ENCODE results near the gene PGA3.
"Not testable (repeated sequence)": the region's sequence is repeated elsewhere in the genome, so short reads cannot be mapped to it uniquely, and the experiment has no call there.

PGA3 gene

DNA sequence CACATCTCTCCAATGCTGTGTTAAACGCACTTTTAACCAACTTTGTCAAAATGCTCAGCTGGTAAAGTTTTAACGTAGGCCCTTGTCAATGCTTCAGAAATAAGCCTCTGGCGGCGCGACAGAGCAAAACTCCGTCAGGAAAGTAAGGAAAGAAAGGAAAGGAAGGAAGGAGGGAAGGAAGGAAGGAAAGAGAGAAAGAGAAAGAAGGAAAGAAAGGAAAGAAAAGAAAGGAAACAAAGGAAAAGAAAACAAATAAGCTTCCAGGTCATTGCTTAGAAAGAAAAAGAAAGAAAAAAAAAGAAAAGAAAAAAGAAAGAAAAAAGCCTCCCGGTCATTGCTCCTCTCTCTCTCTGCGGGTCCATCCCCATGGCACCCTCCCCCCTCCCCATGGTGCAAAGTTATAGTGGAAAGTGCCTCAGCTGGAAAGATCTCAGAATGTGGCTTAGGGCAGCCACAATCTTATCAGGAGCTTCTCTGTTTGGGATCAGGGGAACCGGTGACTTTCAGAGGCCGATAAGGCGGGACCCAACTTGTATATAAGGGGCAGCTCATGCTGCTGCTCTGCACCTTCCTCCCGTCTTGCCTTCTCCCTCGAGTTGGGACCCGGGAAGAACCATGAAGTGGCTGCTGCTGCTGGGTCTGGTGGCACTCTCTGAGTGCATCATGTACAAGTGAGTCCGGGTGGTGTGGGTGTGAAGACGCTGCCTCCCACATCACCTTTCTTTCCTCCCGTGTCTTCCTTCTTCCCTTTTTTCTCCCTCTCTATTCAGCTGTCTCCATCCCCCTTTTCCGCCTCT is at the start of gene PGA3:
TSS of gene PGA3 (plus strand) at position 566 of the 797 bp plus-strand sequence. CDS start at position 616, 50 bp downstream.
- not testable (repeated sequence) for DNase-seq (ENCODE audit: low read depth); H3K4me3 ChIP-seq (ENCODE audit: low read depth, low read length)

DNA sequence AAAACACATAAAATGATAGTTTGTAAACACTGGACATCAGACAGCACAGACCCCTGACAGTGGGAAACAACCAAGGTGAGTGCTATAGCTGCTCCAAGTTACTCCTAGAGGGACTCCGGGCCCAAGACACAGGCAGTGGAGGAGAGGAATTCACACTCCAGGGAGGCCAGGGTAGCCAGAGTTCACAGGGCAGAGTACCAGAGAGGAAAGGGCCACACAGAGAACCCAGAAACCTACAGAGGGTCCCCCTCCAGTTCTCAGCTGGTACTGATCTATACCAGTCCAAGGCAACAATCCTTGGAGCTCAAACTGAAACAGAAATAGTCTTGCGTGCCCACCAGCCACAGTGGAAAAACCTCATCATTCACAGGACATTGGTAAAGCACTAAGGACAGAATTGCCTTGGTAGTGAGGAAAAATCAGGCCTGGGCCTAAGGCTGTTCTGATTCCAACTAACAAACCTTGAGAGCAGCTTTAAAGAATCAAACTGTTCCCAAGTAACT is 49.7 kb upstream of the PGA3 start:
- no peak overlapping the region for H3K4me3 ChIP-seq (ENCODE audit: low read depth, low read length)
- no peak for DNase-seq (ENCODE audit: low read depth)
- TF ChIP-seq, protein P1, sequence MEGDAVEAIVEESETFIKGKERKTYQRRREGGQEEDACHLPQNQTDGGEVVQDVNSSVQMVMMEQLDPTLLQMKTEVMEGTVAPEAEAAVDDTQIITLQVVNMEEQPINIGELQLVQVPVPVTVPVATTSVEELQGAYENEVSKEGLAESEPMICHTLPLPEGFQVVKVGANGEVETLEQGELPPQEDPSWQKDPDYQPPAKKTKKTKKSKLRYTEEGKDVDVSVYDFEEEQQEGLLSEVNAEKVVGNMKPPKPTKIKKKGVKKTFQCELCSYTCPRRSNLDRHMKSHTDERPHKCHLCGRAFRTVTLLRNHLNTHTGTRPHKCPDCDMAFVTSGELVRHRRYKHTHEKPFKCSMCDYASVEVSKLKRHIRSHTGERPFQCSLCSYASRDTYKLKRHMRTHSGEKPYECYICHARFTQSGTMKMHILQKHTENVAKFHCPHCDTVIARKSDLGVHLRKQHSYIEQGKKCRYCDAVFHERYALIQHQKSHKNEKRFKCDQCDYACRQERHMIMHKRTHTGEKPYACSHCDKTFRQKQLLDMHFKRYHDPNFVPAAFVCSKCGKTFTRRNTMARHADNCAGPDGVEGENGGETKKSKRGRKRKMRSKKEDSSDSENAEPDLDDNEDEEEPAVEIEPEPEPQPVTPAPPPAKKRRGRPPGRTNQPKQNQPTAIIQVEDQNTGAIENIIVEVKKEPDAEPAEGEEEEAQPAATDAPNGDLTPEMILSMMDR (IDR thresholded peaks at IDR 0.05; ENCODE audit: insufficient read depth, low read depth, low read length, missing control alignments): no peak

DNA sequence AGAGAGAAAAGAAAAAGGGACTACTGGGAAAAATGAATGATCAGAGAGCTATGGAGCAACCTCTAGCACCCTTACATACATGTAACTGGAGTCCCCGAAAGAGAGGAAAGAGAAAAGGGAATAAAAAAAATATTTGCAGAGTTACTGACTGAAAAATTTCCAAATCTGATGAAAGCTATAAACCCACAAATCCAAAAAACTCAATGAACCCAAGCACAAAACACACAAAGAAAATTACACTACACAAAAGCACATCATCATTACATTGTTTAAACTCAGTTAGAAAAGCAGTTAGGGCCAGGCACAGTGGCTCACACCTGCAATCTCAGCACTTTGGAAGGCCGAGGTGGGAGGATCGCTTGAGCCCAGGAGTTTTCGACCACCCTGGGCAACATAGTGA is 48.8 kb upstream of the PGA3 start:
- TF ChIP-seq, protein P1 (IDR thresholded peaks at IDR 0.05; ENCODE audit: insufficient read depth, low read depth, low read length, missing control alignments): no peak
- no peak overlapping the region for H3K4me3 ChIP-seq (ENCODE audit: low read depth, low read length)
- DNase-seq (ENCODE audit: low read depth): no peak

DNA sequence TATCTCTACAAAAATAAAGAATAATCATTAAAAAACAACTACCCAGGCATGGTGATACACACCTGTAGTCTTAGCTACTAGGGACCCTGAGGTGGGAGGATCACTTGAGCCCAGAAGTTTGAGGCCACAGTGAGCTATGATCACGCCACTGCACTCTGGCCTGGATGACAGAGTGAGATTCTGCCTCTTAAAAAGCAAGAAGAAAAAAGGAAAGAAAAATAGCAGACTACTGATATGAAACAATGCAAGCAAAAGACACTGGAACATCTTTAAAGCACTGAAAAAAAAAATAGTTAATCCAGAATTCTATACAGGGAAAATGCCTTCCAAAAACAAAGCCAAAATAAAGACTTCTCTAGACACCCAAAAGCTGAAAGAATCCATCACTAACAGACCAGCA is 48.0 kb upstream of the PGA3 start:
- H3K4me3 ChIP-seq (ENCODE audit: low read depth, low read length): no peak overlapping the region

DNA sequence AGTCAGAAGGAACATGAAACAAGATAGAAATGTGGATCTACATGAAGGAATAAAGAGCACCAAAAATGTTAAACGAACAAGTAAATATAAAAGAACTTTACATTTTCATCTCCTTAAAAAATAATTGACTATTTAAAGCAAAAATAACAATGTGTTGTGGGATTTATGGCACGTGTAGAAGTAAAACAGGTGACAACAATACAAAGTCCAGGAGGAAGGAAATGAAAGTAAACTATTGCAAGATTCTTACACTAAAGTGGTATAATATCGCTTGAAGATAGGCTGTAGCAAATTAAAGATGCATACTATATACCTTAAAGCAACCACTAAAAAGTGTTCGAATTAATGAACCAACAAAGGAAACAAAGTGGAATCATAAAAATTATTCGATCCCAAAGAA is 47.6 kb upstream of the PGA3 start:
- no peak overlapping the region for H3K4me3 ChIP-seq (ENCODE audit: low read depth, low read length)
- TF ChIP-seq, protein P1 (IDR thresholded peaks at IDR 0.05; ENCODE audit: insufficient read depth, low read depth, low read length, missing control alignments): no peak
- no peak for DNase-seq (ENCODE audit: low read depth)

More for the DNA sequence above, 48.0 kb upstream of the PGA3 start:
- no peak for DNase-seq (ENCODE audit: low read depth)
- TF ChIP-seq, protein P1 (IDR thresholded peaks at IDR 0.05; ENCODE audit: insufficient read depth, low read depth, low read length, missing control alignments): no peak

DNA sequence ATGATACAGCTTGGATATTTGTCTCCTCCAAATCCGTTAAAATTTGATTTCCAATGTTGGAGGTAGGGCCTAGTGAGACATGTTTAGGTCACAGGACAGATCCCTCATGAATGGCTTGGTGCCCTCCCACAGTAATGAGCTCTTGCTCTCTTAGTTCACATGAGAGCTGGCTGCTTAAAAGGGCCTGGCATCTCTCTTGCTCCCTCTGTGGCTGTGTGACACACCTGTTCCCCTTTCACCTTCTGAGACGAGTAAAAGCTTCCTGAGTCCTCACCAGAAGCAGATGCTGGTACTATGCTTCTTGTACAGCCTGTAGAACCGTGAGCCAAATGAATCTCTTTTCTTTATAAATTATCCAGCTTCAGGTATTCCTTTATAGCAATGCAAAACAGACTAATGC is 45.6 kb upstream of the PGA3 start:
- TF ChIP-seq, protein P1 (IDR thresholded peaks at IDR 0.05; ENCODE audit: insufficient read depth, low read depth, low read length, missing control alignments): no peak
- no peak overlapping the region for H3K4me3 ChIP-seq (ENCODE audit: low read depth, low read length)
- DNase-seq (ENCODE audit: low read depth): peak; percentile 11

DNA sequence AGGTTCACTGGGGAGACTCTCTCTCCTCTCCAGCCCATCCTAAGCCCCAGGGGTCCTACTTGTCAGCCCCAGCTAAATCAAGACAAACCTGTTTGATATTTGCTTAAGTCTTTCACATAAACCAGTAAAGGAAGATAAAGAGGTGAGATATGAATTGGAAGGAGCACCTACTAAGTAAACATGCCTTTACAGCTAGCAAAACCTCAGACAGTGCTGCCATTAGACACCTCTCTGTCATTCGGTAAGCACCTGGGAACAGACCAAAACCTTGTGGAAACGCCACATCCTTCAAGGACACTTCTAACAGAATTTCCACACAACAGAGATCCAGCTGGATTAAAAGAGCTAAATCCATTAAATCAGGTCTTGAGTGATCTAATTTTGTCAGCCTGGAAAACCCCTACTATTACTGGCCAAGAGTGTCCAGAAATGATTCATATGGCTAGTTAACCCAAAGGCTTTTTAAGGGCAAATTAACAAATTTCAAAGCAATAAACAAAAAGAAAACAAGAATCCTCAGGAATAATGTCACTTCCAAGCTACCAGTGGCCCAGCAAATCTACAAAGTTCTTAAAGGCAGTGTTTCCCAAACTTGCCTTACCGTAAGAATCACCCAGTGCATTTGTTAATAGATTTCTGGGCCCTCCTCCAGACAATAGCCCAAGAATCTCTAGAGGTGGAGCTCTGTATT is 44.5 kb upstream of the PGA3 start:
- H3K4me3 ChIP-seq (ENCODE audit: low read depth, low read length): no peak overlapping the region
- TF ChIP-seq, protein P1 (IDR thresholded peaks at IDR 0.05; ENCODE audit: insufficient read depth, low read depth, low read length, missing control alignments): no peak
- peak; percentile 43 for DNase-seq (ENCODE audit: low read depth)

Measured in GM12865 (cell line).